DMS 273 (cell line): Measurements from ENCODE around the gene SUN1.
"Not testable (repeated sequence)": the region's sequence is repeated elsewhere in the genome, so short reads cannot be mapped to it uniquely, and the experiment has no call there.

Source experiments
- DNase-seq: peaks from one replicate; lab custom pipeline; 2025; ENCODE audit not compliant: unreplicated experiment; lab: John Stamatoyannopoulos, UW

Gene SUN1

GRCh38 chr7:834277-834676, 2.0 kb downstream of the SUN1 start:
- no peak for DNase-seq

GRCh38 chr7:835021-835420, 2.7 kb downstream of the SUN1 start:
- no peak for DNase-seq

- peak; percentile 79 for DNase-seq
Observed at GRCh38 chr7:835485-836401, 3.5 kb downstream of the SUN1 start.

- DNase-seq = peak; percentile 43
Observed at GRCh38 chr7:836429-836828, 4.2 kb downstream of the SUN1 start.

- DNase-seq = no peak
Observed at GRCh38 chr7:837001-837400, 4.7 kb downstream of the SUN1 start.

- DNase-seq = no peak
Observed at GRCh38 chr7:840001-840600, 7.8 kb downstream of the SUN1 start.

GRCh38 chr7:841943-842342, 9.7 kb downstream of the SUN1 start:
- no peak for DNase-seq

GRCh38 chr7:842431-843031, 10.3 kb downstream of the SUN1 start:
- DNase-seq = no peak

- DNase-seq = no peak
Observed at GRCh38 chr7:843230-843629, 11.0 kb downstream of the SUN1 start.

GRCh38 chr7:844043-844442, 11.8 kb downstream of the SUN1 start:
- no peak for DNase-seq

GRCh38 chr7:844514-844913, 12.2 kb downstream of the SUN1 start:
- no peak for DNase-seq

- no peak for DNase-seq
Observed at GRCh38 chr7:845091-845490, 12.8 kb downstream of the SUN1 start.

- DNase-seq = no peak
Observed at GRCh38 chr7:845731-846130, 13.5 kb downstream of the SUN1 start.

- DNase-seq = not testable (repeated sequence)
Observed at GRCh38 chr7:846958-847650, 14.8 kb downstream of the SUN1 start.

- DNase-seq = not testable (repeated sequence)
Observed at GRCh38 chr7:847728-848127, 15.5 kb downstream of the SUN1 start.

- no peak for DNase-seq
Observed at GRCh38 chr7:849145-849544, 16.9 kb downstream of the SUN1 start.

- no peak for DNase-seq
Observed at GRCh38 chr7:849781-850180, 17.5 kb downstream of the SUN1 start.

GRCh38 chr7:851204-851603, 18.9 kb downstream of the SUN1 start:
- DNase-seq = no peak

GRCh38 chr7:853366-854117, 21.3 kb downstream of the SUN1 start:
- no peak for DNase-seq

- no peak for DNase-seq
Observed at GRCh38 chr7:854118-854775, 22.0 kb downstream of the SUN1 start.
